Activated gamma-delta T cell treated with anti-CD3 and anti-CD28 coated beads, Interleukin-2, amount 50 U/mL, for 16 hours (primary cell): ENCODE measurements around the gene PCIF1.
"Not testable (repeated sequence)": the region's sequence is repeated elsewhere in the genome, so short reads cannot be mapped to it uniquely, and the experiment has no call there.

Experiments used
- DNase-seq: peaks from one replicate; pipeline ENCODE4 v3.0.0-alpha.2; 2020; ENCODE audit warnings: low read depth

PCIF1 gene

GRCh38 chr20:45967551-45968080 lies 33.1 kb downstream of the PCIF1 start:
- DNase-seq, result no peak

DNA sequence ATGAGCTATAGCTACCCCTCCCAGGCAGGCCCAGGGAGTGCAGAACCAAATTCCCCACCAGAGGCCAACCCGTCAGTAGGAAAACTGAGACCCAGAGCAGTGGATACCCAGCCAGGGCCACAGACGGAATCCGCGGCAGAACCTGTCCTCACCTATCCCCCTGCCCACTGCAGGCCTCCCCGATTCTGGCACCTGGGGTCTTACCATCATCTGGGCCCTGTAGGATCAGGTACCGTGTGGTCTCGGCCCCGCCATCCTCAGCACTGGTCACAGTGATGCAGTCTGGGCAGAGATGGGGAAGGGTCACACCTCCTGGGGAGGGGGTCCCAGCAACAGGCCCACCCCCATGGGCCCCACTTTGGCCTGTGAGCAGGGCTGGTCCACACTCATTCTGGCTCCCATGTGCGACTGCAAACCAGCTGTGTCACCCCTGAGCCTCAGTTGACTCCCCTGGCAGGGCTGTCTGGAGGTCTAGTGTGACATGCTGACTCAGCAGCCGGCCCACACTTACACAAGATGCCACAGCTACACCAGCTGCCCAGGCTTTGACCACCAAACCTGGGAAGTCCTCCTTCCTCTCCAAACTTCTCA lies 33.7 kb downstream of the PCIF1 start:
- no peak for DNase-seq

GRCh38 chr20:45968801-45969711 lies 34.6 kb downstream of the PCIF1 start:
- DNase-seq, result no peak

GRCh38 chr20:45969712-45970634 lies 35.5 kb downstream of the PCIF1 start:
- no peak for DNase-seq

- DNase-seq, result no peak
Observed at GRCh38 chr20:45970646-45971424, 36.4 kb downstream of the PCIF1 start.

DNA sequence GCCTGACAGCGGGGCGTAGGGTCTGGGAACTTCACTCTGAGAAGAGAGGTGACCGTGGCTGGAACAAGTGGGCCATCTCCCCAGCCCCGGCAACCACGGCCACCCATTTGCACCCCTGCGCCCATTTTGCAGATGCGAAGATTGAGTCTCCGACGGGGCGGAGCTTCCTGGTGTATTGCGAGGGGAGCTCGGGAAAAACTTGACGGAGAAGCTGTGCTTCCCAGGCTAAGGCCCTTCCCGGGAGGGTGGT lies 36.9 kb downstream of the PCIF1 start:
- no peak for DNase-seq

GRCh38 chr20:45971675-45972499 lies 37.4 kb downstream of the PCIF1 start, which contains the start of gene ZNF335:
TSS of gene ZNF335 (minus strand) at chr20:45972203. CDS start at chr20:45971410, 793 bp downstream.
- peak; percentile 91 for DNase-seq

- no peak for DNase-seq
Observed at GRCh38 chr20:45972500-45973183, 38.2 kb downstream of the PCIF1 start.

DNA sequence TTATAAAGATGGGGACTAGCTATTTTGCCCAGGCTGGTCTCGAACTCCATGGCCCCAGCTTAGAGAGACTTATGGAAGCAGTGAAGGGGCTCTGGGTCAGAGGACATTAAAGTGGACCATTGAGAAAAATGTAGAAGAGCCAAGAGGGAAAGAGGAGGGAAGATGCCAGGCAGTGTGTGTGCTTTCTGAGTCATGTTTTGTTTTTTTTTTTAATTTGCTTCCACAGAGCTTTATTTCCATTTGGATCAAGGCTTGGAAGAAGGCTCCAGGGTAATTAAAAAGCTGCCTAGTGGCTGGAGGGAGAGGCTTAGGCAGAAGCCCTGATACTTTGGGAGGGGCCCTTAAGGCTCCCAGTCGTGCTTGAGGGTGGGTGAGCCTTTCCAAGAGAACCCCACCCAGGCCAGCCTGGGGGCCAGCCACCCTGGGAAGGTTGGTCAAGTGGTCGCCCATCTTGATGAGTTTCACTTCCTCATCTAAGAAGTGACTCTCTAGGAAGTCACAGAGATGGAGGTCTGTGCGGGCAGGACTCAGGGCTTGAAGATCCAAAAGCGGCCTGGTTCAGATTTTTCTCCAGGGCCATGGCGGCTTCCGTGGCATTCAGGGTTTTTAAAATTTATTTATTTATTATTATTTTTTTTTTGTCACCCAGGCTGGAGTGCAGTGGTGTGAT lies 40.5 kb downstream of the PCIF1 start:
- DNase-seq, result no peak

DNA sequence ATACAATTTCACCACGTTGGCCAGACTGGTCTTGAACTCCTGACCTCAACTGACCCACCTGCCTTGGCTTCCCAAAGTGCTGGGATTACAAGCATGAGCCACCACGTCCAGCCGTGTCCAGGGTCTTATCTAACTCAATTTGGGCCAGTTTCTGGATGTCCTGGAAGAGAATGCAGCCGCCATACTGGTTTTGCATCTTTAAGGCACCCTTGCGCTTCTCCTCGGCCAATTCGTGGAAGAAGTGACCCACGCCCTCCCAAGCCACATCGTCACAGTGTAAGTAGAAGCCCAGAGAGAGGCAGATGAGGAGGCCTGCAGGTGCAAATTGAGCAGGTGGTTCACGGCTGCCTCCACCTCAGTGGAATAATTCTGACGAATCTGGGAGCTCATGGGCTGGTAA lies 41.2 kb downstream of the PCIF1 start:
- DNase-seq, result no peak

DNA sequence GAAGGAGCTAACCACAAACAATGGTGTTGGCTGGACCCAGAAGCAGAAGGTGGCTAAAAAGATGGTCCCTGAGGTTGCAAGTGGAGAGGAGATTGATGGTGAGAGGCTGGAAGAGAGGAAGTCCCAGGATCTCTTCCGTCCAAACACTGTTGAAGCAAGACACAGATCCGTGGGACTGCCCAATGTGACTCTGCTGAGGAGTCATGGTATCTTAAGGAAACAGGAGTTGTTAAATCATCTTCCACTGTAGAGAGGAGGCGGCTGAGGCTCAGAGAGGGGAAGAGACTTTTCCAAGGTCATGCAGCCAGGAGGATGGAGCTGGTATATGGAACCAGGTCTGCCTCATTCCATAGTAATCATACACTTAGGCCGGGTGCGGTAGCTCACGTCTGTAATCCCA lies 41.6 kb downstream of the PCIF1 start:
- DNase-seq, result no peak

DNA sequence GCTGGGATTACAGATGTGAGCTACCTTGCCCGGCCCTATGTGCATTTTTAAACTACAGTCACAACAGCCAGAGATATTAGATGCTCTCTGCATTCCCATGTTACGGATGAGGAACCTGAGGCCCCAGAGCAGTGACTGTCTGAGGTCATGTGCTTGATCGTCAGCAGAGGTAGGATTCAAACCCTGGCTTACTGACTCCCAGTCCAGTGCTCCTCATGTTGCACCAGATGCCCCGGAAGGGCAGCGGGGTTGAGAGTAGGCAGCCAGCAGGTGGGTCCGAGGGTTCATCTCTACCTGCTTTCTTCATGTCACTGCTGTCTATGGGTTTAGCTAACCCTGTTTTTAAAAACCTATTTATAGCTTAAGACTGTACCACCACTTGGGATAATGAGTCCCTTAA lies 46.8 kb downstream of the PCIF1 start:
- no peak for DNase-seq

- no peak for DNase-seq
Observed at GRCh38 chr20:45983279-45983743, 48.8 kb downstream of the PCIF1 start.

GRCh38 chr20:45985573-45985972 lies 51.1 kb downstream of the PCIF1 start:
- no peak for DNase-seq

DNA sequence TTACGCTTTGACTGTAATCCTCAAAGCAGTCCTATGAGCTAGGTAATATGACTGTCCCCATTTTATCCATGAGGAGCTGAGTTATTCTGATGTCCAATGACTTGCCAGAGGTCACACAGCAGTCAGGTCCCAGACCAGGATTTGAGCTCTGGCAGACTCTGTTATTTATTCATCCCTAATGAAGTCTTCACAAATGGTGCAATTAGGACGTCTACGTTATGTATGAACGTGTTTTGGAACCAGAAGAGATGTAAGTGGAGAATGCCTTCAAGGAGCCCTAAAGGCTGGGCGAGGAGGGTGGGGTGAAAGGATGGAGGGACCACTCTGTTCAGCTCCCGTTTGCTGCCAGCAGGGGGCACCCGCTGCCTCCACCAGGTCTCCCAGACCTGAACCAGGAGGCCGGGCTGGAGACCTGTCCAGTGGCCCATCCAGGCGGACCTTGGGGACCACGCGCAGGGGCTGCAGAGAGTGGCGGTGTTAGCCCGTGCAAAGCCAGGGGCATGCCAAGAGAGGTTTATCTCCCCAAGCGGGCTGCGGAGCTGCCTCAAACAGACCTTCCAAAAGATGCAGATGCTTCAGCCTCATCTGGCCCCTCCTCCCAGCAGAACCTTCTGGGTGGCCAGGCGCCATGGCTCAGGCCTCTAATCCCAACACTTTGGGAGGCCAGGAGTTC lies 52.8 kb downstream of the PCIF1 start:
- DNase-seq, result peak; percentile 68

DNA sequence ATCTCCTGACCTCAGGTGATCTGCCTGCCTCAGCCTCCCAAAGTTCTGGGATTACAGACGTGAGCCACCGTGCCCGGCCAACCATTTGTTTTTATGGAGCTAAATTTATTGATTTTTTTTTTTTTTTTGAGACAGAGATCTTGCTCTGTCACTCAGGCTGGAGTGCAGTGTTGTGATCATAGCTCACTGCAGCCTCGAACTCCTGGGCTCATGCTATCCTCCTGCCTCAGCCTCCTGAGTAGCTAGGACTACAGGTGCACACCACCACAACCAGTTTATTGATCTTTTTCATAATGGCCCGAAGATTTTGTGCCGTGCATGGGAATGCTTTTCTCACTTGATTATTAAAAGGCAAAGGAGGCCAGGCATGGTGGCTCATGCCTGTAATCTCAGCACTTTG lies 54.3 kb downstream of the PCIF1 start:
- DNase-seq, result not testable (repeated sequence)

GRCh38 chr20:45991616-45992015 lies 57.1 kb downstream of the PCIF1 start:
- no peak for DNase-seq

GRCh38 chr20:45993197-45993951 lies 58.9 kb downstream of the PCIF1 start:
- DNase-seq, result no peak
